ENCODE data around the gene PCBP3. TPM values are rescaled to one million over a fixed set of nuclear protein-coding genes. Genes with fewer than 3 reads are reported as not detected.

Gene PCBP3
- total RNA-seq, 1 donor = 1.1 TPM

DNA sequence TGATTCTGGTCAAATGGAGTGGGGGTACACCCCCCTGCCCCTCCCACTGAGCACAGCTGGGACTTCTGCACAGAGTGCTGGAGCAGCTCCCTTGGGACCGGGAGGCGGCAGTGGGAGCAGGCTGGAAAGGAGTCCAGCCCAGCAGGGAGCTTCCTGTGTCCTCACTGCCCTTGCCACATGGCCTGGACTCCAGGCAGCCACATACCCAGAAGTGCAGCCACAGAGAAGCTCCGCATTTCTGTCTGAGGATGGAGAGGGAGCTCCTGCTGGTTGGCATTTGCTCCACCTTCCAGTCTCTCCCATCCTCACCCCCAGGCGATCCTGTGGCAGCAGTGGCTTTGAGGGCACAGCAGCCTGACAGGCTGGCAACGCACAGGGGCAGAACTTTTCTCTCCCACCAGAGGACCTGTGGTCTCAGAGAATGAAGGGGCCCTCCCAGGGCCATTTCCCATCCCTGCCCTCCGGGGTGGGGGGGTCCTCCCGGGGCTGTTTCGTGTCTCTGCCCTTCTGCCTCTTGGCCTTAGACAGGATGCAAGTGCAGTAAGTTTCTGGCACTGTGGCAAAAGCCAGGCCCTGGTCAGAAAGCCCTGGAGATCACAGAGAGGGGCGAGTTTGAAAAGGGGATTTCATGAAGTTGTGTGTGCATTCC is 234.4 kb downstream of the PCBP3 start:
- Histone ChIP-seq H3K79me2 (ENCODE audit: insufficient read depth, low read length) (no peaks in the 10 kb centered on the region), H3K4me2 (ENCODE audit: insufficient read depth, low read length) (no peak overlapping the region), H4K20me1 (ENCODE audit: insufficient read depth, low read length) (no peaks in the 10 kb centered on the region), H3K9me3 (ENCODE audit: low read depth, low read length) (no peaks in the 10 kb centered on the region), H3K4me1 (ENCODE audit: insufficient read depth, low read length) (peaks cover 24% of the 10 kb centered on the region), H3K27me3 (ENCODE audit: insufficient read depth, low read length) (no peaks in the 10 kb centered on the region), H3K27ac (ENCODE audit: low read depth, low read length) (no peak overlapping the region), H2AFZ (ENCODE audit: low read length) (no peak overlapping the region), H3K4me3 (ENCODE audit: insufficient read depth, low read length) (no peak overlapping the region), H3K36me3 (ENCODE audit: insufficient read depth, low read length) (no peaks in the 10 kb centered on the region)
- DNase-seq (ENCODE audit: insufficient read length, low spot score, missing footprints) = peak; percentile 75
- TF ChIP-seq, protein P1, sequence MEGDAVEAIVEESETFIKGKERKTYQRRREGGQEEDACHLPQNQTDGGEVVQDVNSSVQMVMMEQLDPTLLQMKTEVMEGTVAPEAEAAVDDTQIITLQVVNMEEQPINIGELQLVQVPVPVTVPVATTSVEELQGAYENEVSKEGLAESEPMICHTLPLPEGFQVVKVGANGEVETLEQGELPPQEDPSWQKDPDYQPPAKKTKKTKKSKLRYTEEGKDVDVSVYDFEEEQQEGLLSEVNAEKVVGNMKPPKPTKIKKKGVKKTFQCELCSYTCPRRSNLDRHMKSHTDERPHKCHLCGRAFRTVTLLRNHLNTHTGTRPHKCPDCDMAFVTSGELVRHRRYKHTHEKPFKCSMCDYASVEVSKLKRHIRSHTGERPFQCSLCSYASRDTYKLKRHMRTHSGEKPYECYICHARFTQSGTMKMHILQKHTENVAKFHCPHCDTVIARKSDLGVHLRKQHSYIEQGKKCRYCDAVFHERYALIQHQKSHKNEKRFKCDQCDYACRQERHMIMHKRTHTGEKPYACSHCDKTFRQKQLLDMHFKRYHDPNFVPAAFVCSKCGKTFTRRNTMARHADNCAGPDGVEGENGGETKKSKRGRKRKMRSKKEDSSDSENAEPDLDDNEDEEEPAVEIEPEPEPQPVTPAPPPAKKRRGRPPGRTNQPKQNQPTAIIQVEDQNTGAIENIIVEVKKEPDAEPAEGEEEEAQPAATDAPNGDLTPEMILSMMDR (IDR thresholded peaks at IDR 0.05; ENCODE audit: extremely low read depth, low read depth, low read length) = no peak

DNA sequence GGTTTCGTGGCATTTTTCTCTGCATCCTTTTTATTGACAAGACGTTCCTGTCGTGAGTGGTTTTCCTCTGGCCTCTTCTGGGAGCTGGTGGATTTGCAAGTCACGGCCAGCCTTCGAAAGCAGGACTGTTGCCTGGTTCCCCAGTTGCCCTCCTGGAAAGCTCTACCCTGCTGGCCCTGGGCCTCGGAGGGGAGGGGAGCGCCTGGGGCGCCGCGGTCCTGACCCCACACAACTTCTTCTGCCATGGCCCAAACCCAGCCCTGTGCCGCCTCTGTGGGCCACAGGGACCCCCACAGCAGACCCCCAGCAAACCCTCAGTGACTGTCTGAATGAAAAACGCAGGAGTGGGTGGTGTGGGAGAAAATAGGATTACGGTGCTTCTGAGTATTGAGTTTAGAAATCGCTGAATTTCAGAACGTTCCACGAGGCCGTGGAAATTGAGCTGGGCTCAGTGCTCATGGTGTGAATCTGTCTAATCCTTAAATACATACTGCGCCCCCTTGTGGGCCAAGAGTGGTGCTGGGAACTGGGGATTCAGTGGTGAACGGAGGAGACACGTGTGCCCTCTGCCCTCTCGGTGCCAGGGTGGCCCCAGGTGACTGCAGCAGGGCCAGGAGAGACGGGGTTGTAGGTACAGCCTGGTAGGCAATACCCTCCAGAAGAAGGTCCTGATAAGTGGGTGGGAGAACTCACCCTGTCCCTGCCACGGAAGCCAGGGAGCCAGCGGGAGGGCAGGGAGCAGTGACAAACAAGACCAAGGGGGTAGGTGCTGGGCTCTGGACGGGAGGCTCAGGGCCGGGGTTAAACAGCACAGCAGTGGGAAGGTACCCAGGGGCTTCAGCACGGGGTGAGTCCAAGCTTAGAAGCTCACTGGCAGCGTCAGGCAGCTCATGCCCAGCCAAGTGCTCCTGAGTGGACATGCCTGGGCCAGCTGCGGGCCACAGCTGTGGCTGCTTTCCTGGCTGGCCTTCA is 236.9 kb downstream of the PCBP3 start:
- no peaks in the 10 kb centered on the region for H3K36me3 ChIP-seq (ENCODE audit: insufficient read depth, low read length)
- no peak overlapping the region for H3K27ac ChIP-seq (ENCODE audit: low read depth, low read length)
- H3K4me2 ChIP-seq (ENCODE audit: insufficient read depth, low read length) = peak overlapping the region; percentile 34
- H3K4me3 ChIP-seq (ENCODE audit: insufficient read depth, low read length) = no peak overlapping the region
- peak overlapping the region; percentile 49 for H2AFZ ChIP-seq (ENCODE audit: low read length)
- peak; percentile 97 for DNase-seq (ENCODE audit: insufficient read length, low spot score, missing footprints)
- no peaks in the 10 kb centered on the region for H3K79me2 ChIP-seq (ENCODE audit: insufficient read depth, low read length)
- no peaks in the 10 kb centered on the region for H4K20me1 ChIP-seq (ENCODE audit: insufficient read depth, low read length)
- no peaks in the 10 kb centered on the region for H3K9me3 ChIP-seq (ENCODE audit: low read depth, low read length)
- peaks cover 6% of the 10 kb centered on the region for H3K27me3 ChIP-seq (ENCODE audit: insufficient read depth, low read length)
- H3K4me1 ChIP-seq (ENCODE audit: insufficient read depth, low read length) = peaks cover 12% of the 10 kb centered on the region
- TF ChIP-seq, protein P1 (IDR thresholded peaks at IDR 0.05; ENCODE audit: extremely low read depth, low read depth, low read length) = peak; percentile 79

DNA sequence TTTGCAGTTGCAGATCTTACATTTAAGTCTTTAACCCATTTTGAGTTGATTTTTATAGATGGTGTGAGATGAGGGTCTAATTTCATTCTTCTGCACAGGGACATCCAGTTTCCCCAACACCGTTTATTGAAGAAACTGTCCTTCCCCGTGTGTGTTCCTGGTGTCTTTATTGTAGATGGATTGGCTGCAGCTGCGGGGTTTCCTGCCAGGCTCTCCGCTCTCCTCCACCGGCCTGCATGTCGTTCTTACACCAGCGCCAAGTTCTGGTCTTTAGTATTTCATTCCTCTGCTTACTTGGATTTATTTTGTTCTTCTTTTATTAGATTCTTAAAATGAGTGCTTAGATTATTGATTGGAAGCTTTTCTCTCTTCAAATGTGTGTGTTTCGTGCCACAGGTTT is 239.1 kb downstream of the PCBP3 start:
- no peak for DNase-seq (ENCODE audit: insufficient read length, low spot score, missing footprints)
- H3K27me3 ChIP-seq (ENCODE audit: insufficient read depth, low read length) = peaks cover 6% of the 10 kb centered on the region
- no peaks in the 10 kb centered on the region for H3K79me2 ChIP-seq (ENCODE audit: insufficient read depth, low read length)
- TF ChIP-seq, protein P1 (IDR thresholded peaks at IDR 0.05; ENCODE audit: extremely low read depth, low read depth, low read length) = no peak
- H3K9me3 ChIP-seq (ENCODE audit: low read depth, low read length) = no peaks in the 10 kb centered on the region
- no peak overlapping the region for H3K27ac ChIP-seq (ENCODE audit: low read depth, low read length)
- no peak overlapping the region for H3K4me2 ChIP-seq (ENCODE audit: insufficient read depth, low read length)
- no peak overlapping the region for H2AFZ ChIP-seq (ENCODE audit: low read length)
- H3K4me1 ChIP-seq (ENCODE audit: insufficient read depth, low read length) = peaks cover 6% of the 10 kb centered on the region
- H3K36me3 ChIP-seq (ENCODE audit: insufficient read depth, low read length) = no peaks in the 10 kb centered on the region
- no peak overlapping the region for H3K4me3 ChIP-seq (ENCODE audit: insufficient read depth, low read length)
- H4K20me1 ChIP-seq (ENCODE audit: insufficient read depth, low read length) = no peaks in the 10 kb centered on the region

DNA sequence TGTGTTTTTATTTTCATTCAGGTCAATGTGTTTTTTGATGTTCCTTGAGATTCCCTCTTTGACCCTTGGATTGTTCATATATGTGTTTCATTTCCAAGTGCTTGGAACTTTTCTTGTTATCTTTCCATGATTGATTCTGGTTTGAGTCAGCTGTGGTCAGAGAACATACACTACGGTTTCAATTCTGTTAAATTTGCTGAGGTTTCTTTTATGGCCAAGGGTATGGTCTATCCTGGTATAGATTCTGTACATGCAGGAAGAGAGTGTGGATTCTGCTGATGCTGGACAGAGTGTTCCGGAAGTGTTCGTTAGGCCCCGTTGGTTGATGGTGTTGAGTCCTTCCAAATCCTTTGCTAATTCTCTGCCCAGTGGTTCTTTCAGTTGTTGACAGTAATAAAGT is 239.6 kb downstream of the PCBP3 start:
- no peak overlapping the region for H3K4me2 ChIP-seq (ENCODE audit: insufficient read depth, low read length)
- TF ChIP-seq, protein P1 (IDR thresholded peaks at IDR 0.05; ENCODE audit: extremely low read depth, low read depth, low read length) = no peak

More for the DNA sequence above, 239.6 kb downstream of the PCBP3 start:
- Histone ChIP-seq H3K79me2 (ENCODE audit: insufficient read depth, low read length) (no peaks in the 10 kb centered on the region), H2AFZ (ENCODE audit: low read length) (no peak overlapping the region), H3K36me3 (ENCODE audit: insufficient read depth, low read length) (no peaks in the 10 kb centered on the region), H3K4me3 (ENCODE audit: insufficient read depth, low read length) (no peak overlapping the region), H3K9me3 (ENCODE audit: low read depth, low read length) (no peaks in the 10 kb centered on the region), H3K27ac (ENCODE audit: low read depth, low read length) (no peak overlapping the region), H4K20me1 (ENCODE audit: insufficient read depth, low read length) (no peaks in the 10 kb centered on the region), H3K4me1 (ENCODE audit: insufficient read depth, low read length) (peaks cover 5% of the 10 kb centered on the region), H3K27me3 (ENCODE audit: insufficient read depth, low read length) (peaks cover 6% of the 10 kb centered on the region)
- no peak for DNase-seq (ENCODE audit: insufficient read length, low spot score, missing footprints)
